ENCODE data around the gene SLC45A1. TPM values are rescaled to one million over a fixed set of nuclear protein-coding genes. Genes with fewer than 3 reads are reported as not detected.
"Not testable (repeated sequence)": the region's sequence is repeated elsewhere in the genome, so short reads cannot be mapped to it uniquely, and the experiment has no call there.

SLC45A1 gene
- 1 to 10 TPM; 1.8 to 2.2 TPM for total RNA-seq
- long read RNA-seq, partial matches to known transcripts, result 0 of 5 reads
- long read RNA-seq, other reads (novel, unspliced or antisense), result 0 of 5 reads

DNA sequence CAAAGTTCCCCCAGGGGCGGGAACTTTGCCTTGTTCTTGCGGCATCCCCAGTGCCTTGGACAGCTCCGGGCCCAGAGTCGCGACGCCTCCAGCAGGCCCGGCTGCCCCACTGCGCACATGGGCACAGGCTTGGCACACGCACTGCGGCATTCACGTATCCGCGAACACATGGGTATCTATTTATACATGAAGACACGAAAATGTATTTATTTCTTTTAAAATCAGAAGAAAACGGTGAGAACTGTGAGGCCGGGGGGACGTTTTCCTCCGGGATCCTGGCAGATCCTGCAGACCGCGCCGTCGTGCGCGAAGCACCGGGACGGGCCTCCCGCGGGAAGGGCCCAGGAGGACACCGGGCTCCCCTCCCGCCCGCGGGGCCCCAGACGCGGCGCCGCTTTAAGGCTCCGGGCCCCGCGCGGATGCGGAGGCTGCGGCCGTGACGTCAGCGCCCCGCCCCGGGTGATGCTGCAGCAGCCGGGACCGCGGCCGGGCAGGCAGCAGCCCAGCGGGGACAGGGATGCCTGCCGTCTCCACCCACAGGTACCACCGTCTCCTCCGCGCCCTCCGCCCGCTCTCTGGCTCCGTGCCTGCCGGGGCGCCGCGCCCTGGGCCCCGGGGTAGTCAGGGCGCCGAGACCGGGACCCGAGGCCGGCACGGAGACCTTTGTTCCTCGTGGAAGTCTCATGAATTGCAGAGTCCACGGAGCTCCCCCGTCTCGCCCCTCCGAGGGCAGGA lies at the start of gene SLC45A1:
SLC45A1 (plus strand) TSS at position 468 of the 735 bp plus-strand sequence. CDS start 6,216 bp downstream, outside the sequence.
- intact Hi-C loops (cut with DNase I), result no loop called here
- peak; percentile 88 for DNase-seq

DNA sequence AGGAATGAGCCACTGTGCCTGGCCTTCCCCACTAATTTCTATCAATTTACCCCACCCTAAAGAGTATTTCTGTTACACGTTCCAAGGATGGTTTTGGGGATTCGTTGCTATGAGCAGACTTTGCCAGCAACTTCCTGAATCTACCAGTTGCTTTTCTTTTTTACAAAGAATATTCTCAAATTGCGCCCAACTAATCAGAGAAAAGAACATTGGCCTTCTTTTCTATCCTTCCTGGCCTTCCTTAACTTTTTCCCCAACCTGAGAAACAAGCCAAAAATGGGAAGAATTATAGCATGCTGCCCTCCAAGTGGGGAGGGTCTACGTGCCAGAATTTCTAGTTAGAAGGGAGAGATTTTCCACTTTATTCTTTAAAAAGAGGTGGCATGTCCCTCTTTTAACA lies 44.9 kb upstream of the SLC45A1 start:
- ATAC-seq (no peak), DNase-seq (no peak)
- intact Hi-C loops (cut with DNase I), result no loop called here

More for the DNA sequence above, at the start of gene SLC45A1:
- ATAC-seq, result peak; percentile 93

DNA sequence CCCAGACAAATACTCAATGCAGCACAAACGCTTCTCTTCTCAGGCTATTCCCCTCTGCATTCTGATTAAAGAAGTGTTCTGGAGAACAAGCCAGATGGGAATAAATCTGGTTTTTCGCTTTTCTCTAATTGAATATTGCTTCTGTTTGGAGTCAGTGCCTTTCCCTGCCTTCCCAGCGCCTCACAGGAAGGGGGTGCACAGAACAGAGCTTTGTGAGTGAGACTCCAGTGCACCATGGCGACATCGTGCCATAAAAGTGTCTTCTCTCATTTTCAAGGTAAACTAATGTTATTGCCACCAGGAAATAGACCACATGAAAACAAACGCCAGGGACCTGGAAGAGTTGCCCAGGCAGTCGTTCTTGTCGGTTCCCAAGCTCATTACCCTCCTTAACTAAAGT lies 43.6 kb upstream of the SLC45A1 start:
- ATAC-seq (no peak), DNase-seq (no peak)
- intact Hi-C loops (cut with DNase I), result no loop called here

DNA sequence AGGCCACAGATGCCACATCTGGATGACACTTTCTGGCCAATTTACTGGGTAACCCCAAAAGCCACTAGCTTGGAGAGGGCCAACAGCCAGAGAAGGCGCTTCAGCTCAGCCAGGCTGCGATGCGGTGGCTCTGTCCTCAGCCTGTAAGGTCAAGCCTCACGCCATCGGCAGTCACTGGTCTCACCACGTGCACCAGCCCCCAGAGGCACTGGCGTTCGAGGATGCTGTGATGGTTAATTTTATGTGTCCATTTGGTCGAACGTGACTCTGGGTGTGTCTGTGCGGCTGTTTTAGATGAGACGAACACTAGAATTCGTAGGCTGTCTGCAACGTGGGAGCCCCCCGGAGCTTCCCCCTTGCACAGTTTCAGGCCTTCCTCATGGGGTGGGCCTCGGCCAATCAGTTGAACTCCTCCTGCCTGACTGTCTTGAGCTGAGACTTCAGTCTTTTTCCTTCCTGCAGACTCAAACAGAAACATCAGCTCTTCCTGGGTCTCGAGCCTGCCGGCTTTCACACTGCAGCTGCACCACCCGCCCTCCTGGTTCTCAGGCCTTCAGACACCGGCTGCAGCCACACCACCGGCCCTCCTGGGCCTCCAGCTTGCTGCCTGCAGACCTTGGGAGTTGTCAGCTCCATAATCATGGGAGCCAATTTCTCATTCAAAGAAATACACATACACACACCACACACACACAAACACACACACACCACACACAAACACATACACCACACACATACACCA lies 41.6 kb upstream of the SLC45A1 start:
- ATAC-seq, result no peak
- DNase-seq, result no peak
- intact Hi-C loops (cut with DNase I), result no loop called here

DNA sequence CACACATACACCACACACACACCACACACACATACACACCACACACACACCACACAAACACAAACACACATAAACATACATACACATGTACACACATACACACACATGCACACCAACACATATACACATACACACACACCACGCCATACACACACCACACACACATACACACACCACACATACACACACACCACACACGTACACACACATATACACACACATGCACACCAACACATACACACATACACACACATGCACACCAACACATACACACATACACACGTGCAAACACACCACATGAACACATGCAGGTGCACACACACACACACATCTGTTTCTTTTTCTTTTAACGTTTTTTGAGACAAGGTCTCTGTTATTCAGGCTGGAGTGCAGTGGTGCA lies 41.0 kb upstream of the SLC45A1 start:
- intact Hi-C loops (cut with DNase I), result no loop called here

DNA sequence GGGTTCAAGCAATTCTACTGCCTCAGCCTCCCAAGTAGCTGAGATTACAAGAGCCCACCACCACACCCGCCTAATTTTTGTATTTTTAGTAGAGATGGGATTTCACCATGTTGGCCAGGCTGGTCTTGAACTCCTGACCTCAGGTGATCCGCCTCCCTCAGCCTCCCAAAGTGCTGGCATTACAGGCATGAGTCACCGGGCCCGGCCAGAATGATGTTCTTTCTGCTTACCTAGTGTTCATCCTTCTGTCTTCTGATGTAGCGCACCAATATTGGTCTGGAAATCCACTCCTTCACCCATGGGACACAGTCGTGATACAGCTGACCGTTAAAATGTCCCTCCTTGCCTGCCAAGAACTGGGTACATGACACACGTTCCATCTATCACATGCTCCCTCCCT lies 39.2 kb upstream of the SLC45A1 start:
- DNase-seq; ATAC-seq; intact Hi-C loops (cut with DNase I): not testable (repeated sequence)

More for the DNA sequence above, 41.0 kb upstream of the SLC45A1 start:
- DNase-seq (no peak), ATAC-seq (no peak)

DNA sequence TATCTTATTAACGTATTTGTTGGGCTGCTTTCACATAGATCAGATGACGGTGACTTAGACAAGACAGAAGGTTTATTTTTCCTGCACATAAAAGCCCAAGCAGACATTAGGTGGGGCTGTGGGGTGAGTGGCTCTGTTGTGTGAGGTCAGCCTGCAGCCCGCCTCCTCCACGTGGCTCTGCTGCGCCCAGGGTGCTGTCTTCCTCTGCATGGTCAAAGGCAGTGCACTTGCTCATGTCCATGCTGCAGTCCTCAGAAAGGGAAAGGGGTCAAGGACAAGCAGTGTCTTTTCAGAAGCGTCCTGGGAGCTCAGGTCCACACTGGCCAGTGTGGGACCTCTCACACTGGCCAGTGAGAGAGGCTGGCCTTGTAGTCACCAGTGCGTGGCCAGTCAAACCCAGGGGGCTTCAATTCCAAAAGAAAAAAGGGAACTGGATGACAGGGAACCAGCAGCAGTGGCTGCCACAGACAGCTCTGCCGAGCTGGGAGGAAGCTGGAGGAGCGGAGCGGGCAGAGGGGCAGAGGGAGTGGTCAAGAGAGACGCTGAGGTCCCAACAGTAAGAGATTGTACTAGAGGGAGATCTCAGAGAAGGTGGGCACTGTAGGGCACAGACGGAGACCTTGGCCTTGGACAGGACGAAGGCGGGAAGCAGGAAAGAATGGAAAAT lies 35.9 kb upstream of the SLC45A1 start:
- DNase-seq (no peak), ATAC-seq (peak; percentile 23 to 70)
- intact Hi-C loops (cut with DNase I), result no loop called here

DNA sequence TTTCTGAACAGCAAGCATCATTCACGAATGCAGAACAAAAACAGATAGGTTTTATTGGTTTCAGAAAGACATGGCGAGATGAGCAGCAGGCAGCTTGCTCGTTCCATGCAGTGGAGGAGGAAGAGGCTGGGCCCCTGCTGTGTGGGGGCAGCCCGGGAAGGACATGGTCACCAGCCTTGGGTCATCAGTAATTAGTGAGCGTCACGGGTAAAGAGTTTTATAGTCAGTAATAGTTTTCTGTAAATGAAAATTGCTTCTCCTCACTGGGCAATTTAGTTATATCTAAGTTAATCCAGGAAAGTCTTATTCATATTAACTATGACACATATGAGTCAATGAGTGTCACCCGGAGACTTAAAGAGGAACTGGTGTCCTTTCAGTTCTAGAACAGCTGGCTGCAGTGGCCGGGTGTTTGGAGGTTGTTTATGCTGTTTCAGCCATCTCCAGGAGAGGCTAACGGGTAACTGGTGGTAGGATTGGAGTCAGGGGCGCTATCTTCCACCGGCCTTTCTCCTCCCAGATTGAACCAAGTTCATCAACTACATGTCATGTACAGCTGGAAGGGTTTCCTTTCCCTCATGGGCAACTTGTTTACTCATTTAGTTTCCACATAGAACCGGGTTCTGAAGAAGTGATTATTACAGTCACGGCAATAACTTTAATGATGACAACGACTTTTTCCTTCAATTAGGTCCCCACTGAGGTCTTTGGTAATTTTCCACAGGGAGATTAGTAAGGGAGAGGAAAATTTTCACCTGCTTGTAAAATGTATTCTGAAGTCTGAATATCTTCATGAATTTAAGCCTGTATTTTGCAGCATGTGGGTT lies 34.6 kb upstream of the SLC45A1 start:
- no peak for DNase-seq
- ATAC-seq, result peak in 1 of 2 donors; percentile 63
- intact Hi-C loops (cut with DNase I), result no loop called here

DNA sequence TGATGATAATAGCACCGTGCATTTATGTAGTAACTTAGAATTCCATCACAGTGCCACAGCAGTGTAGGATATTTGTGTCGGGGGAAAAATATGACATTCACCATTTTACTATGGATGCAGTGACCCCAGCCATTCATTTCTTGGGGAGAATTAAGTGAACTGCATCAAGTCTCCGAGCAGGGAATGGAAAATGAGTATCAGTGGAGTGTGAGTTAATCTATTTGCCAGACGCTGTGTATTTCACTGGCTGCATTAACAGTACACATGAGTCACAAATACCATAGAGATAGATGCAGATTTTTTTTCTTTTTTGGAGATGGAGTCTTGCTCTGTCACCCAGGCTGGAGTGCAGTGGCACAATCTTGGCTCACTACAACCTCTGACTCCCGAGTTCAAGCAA lies 33.8 kb upstream of the SLC45A1 start:
- peak in 1 of 2 donors; percentile 34 for ATAC-seq
- intact Hi-C loops (cut with DNase I), result no loop called here
- DNase-seq, result no peak

DNA sequence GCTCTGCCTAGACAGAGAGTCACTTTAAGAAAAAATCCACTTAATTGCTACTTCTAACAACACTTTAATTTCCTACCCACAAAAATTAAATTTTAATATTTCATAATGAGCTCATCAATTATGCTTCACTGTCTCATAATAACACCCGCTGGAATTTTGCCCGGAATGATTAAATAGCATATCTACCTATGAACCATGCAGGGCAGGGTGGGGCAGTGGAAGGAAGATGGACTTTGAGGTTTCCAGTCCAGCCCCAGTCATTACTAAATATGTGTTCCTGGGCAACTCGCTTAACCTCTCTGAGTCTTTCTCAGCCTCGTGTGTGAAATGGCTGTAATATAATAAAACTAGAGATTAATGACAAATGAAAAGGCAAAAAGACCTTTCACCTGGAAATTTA lies 32.8 kb upstream of the SLC45A1 start:
- intact Hi-C loops (cut with DNase I), result no loop called here
- DNase-seq (no peak), ATAC-seq (peak in 1 of 2 donors; percentile 50)

DNA sequence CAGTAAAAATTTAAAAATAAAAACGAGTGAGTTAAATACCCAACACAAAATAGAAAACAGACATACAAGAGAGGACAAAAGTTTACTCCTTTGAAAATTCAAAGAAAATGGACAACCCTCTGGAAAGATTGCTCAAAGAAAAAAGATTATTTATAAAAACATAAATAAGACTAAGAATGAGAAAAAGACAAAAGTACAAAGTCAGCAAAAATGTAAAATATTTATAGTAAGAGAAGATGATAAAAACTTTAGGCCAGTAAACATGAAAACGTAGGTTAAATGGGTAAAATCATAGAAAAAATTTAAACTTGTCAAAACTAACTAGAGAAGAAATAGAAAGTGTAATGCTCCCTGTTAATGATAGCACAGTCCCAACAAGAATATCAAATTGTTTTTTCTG lies 31.9 kb upstream of the SLC45A1 start:
- no peak for ATAC-seq
- intact Hi-C loops (cut with DNase I), result no loop called here
- no peak for DNase-seq

DNA sequence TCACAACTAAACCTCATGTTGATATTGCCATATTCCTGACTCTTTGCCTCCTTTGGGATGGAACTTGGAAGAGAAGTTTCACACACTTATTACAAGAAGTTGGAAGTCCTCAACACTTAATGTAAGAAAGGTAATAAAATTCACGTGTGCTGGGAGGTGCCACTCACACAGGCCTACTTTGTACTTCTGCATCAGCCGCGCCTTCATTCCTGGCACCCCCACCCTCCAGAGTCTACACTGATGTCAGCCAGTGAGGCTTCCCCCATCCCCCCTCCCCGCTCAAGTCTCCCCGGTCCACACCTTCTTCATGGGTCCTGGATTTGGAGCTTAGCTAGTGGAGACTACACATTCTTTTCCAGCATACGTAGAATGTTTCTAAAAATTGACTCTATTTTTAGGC lies 24.8 kb upstream of the SLC45A1 start:
- no peak for DNase-seq
- peak; percentile 34 to 35 for ATAC-seq
- intact Hi-C loops (cut with DNase I), result no loop called here

DNA sequence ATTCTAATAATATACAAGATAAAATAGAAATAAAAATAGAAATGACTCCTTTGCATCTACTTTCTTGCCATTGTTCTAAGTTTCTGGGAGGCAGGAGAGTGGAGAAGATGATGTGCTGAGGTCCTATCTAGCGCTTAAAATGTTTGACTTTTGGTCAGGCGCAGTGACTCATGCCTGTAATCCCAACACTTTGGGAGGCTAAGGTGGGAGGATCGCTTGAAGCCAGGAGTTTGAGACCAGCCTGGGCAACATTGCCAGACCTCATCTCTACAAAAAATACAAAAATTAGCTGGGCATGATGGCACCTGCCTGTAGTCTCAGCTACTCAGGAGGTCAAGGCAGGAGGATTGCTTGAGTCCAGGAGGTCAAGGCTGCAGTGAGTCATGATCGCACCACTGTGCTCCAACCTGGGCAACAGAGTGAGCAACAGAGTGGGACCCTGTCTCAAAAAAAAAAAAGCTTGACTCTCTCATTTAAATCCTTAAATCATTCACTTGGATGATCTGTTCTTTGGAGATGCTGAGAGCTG lies 24.2 kb upstream of the SLC45A1 start:
- DNase-seq (no peak), ATAC-seq (peak in 1 of 2 donors; percentile 29)
- intact Hi-C loops (cut with DNase I), result no loop called here

DNA sequence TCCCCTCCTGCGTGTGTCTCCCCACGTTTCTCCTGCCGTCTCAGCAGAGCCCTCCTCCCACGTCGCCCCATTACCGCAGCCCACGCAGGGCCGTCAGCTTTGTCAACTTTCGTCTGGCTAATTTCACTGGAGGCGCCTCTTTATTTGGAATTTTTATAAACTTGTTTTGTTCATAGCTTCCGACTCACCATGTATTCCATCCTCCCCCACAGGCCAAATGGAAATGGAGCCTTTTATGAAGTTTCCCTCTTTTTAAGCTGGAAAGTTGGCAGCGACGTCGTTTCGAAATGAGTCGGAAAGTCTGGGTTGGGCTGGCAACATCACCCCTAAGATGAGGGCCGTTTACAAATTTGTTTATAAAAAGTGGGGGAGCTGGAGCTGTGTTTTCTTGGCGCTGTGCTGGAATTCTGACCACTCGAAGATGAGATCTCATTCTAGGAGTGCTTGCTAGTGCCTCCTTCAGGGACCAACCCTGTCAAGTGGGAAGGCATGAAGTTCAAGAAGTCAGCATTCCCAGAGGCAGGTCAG lies 23.7 kb upstream of the SLC45A1 start:
- no peak for DNase-seq
- ATAC-seq, result peak in 1 of 2 donors; percentile 66
- intact Hi-C loops (cut with DNase I), result no loop called here

DNA sequence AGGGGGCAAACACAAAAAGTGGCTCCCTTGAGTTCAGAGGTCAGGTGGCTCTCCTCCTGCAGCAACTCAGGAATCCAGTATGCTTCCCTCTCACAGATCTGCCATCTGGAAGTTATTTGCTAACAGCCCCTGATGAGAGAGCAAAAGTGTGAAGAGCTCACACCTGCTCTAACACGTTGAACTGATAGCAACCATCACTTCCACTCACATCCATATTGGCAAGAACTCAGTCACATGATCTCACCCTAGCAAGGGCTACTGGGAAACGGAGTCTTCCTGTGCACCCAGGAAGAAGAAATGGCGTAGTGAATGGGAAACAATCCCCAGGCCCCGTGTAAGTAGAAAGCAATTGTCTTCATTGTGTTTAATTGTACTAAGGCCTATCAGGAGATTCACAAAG lies 20.7 kb upstream of the SLC45A1 start:
- intact Hi-C loops (cut with DNase I), result no loop called here
- no peak for DNase-seq
- no peak for ATAC-seq

DNA sequence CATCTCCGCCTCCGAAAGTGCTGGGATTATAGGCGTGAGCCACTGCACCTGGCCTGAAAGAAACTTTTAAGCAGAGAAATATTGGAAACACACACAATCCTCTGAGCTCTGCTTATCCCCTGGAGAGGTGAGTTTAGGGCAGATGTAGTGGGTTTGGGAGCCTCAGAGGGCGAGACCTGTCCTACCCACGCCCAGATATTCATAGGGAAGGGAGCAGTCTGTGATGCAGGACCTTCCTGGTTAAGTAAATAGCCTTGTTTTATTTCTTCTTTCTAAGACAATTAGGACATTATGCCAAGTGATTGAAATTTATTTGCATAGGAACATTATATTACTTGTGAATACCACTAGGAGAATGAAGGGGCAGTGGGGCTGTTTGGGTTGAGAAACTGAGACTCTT lies 18.0 kb upstream of the SLC45A1 start:
- ATAC-seq, result no peak
- intact Hi-C loops (cut with DNase I), result no loop called here
- no peak for DNase-seq

DNA sequence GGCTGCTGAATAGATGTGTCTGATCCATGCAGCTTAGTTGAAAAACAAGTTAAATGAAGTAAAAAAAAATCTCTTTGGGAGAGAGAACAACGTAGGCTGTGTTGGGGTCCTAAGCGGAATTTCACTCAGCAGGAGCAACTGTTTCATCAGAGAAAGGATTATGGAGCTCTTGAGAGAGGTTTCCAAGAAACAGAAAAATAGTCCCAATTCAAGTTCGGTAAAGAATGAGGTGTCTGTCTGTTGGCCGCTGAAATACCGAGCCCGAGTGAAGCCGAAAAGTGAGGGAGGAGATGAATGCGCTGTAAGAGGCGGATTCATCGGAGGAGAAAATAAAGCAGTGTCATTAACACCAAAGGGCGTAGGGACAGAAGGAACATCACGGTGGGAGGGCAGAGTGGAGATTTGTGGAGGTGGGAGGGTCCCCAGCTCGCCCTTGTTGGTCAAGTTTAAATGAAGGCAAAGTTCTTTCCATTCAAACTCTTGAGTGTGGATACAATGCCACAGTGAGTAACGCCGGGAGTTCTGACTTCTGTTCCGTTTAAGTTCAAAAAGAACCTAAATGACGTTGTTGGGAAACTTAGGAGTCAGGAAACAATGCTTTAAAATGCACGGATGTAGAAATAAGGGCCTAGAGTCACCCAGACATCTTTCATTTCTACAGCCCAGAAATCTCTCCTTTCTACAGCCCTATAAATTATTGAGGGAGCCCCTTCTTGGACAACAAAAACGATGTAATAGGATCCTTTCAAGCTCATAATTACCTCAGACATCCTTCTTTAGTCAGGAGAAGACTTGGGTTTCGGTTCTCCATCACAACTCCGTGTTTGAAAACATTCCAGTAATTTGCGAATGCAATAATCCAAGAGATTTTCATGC lies 15.6 kb upstream of the SLC45A1 start:
- DNase-seq, result no peak
- intact Hi-C loops (cut with DNase I), result no loop called here
- ATAC-seq, result no peak

DNA sequence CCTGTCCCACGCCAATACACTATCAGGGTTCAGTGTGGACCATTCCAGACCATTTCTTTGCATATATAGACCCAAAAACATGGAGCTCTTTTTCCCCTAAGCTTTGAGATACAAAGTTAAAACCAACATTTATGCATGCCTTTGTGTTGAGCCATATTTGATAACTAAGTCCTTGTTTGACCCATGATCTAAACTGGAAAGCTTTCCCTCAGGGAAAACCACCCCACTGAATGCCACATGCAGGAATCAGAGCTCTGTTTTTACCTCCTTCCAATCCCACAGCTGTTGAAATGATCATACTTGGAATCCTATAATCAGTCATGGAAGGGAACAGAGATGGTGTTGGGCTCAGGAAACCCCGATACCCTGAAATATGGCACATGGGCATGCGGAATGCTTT lies 14.8 kb upstream of the SLC45A1 start:
- DNase-seq (no peak), ATAC-seq (peak; percentile 34 to 73)
- intact Hi-C loops (cut with DNase I), result no loop called here
